ENCODE results near the gene MAP2K6. TPM values are rescaled to one million over a fixed set of nuclear protein-coding genes. Genes with fewer than 3 reads are reported as not detected.

Gene MAP2K6
- total RNA-seq: 2.1 and 2.4 TPM in 2 replicates

GRCh38 chr17:69414408-69415274 lies at the start of gene MAP2K6:
TSS of gene MAP2K6 (plus strand) at chr17:69414697. CDS start at chr17:69414985, 288 bp downstream.

Other genes with a start within 250 kb of the MAP2K6 start
- under 0.01 and 0.25 TPM in 2 replicates for gene ABCA10, start 185.9 kb upstream of the MAP2K6 start, total RNA-seq
- gene ABCA5, start 87.6 kb upstream of the MAP2K6 start, total RNA-seq: 1.6 and 4.6 TPM in 2 replicates

Measured in mesangial cell (primary cell).